ENCODE data around the gene C21orf58.
"Not testable (repeated sequence)": the region's sequence is repeated elsewhere in the genome, so short reads cannot be mapped to it uniquely, and the experiment has no call there.

The C21orf58 gene

DNA sequence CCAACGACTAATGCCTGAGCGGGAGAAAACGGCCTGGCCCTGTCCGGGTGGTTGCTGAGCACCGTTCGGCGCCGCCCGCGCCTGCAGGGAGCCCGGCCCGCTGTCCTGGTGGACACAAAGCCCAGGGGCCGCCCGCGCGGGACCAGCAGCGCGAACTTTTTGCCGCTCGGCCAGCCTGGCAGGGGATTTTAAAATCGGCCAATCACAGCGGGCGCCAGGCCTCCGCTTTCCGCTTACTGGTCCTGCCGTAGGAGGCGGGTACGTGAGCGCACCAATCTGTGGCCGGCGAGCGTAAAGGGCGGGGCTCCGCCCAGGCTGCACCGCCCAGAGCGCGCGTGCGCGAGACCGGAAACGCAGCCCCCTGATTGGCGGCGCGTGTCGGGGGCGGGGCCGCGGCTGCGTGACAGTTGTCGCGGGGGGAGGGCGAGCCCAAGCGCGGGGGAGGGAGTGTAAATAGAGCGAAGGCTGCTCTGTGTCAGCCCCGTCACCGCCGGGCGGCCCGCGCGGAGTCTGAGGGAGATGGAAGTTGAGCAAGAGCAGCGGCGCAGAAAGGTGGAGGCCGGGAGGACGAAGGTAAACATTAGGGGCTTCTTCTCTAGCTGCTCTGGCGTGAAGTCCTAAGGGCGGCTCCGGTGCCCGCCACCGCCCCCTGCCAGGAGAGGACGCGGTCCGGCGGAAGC is at the start of gene C21orf58, which contains the start of gene PCNT:
C21orf58 (minus strand) TSS at position 161 of the 680 bp plus-strand sequence. CDS start 1,132 bp downstream, outside the sequence.
PCNT (plus strand) TSS at position 447 of the 680 bp plus-strand sequence; CDS start at position 520, 73 bp downstream.
- DNase-seq = peak; percentile 96 to 98

DNA sequence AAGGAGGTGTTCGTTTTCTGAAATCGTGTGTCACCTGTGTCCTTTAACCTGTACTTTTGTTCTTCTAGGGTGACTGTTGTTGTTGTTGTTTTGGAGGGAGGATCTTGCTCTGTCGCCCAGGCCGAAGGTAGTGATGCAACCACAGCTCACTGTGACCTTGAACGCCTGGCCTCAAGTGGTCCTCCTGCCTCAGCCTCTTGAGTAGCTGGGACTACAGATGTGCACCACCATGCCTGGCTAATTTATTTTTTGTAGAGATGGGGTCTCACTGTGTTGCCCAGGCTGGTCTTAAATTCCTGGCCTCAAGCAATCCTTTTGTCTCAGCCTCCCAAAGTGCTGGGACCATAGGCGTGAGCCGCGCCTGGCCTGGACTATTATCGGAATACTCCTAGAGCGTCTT is 49.3 kb upstream of the C21orf58 start:
- DNase-seq = not testable (repeated sequence)

DNA sequence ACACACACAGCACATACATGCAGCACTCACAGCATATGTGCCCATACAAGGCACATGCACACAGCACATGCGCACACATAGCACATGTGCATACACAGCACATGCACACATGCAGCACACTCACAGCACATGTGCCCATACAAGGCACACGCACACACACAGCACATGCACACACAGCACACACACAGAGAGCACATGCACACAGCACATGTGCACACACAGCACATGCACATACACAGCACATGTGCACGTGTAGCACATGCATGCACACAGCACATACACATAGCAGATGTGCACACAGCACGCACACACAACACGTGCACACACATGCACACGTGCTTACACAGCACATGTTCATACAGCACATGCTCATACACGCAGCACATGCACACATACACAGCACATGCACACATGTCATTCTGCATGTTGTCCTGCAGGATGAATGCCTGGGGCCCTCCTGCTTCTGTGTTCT is 48.4 kb upstream of the C21orf58 start:
- DNase-seq = no peak

DNA sequence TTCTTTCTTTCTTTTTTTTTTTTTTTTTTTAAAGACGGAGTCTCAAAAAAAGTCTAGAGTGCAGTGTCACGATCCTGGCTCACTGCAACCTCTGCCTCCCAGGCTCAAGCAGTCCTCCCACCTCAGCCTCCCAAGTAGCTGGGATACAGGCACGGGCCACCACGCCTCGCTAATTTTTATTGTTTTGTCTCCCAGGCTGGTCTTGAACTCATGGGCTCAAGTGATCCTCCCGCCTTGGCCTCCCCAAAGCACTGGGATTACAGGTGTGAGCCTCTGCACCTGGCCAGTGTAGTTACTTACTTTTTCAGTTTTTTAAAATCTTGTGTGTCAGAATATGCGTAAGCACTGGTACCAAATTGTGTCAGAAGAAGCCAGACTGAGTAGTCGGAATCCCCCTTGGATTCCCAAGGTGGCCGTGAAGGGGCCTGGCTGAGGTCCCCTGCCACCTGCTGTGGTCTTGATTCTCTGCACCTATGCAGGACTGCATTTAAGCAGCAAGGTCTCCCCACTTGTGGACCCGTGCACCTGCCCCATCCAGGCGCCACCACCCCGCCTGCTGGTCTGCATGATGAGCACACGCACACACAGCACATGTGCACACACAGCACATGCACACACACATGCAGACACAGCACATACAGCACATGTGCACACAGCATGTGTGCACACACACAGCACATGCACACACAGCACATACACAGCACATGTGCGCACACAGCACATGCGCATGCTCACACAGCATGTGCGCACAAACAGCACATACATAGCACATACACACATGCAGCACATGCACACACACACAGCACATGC is 47.7 kb upstream of the C21orf58 start:
- DNase-seq = no peak

DNA sequence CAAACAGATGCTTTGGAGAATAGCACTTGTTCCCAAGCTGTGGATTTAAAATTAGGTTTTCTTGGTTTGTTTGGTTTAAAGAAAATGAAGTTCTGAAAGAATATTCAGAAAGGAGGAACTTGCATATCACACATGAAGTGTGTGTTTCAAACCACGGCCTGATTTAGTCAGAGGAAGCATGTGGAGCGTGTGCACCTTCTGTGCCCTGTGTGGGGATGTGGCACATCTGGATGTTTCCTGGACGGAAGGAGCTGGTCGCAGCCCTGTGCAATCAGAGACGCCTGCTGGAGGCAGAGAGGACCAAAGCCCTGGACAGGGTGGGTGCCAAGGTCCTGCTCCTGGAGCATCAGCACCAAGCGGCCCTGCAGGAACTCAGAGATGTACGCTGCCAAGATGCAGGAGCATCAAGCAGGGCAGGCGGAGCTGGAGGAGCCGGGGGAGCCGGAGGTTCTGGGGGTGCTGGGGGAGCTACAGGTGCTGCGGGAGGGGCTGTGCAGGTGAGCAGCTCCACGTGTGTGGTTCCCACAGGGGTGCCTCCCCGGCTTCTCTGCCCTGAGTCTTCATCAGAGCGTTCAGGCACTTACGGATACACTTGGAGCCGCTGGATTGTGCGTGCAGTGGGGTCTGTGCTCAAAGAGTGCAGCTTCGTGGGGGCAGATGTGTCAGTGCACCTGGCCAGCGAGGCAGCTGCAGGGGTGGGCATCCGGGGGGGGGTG is 46.0 kb upstream of the C21orf58 start:
- peak; percentile 3 to 12 for DNase-seq

DNA sequence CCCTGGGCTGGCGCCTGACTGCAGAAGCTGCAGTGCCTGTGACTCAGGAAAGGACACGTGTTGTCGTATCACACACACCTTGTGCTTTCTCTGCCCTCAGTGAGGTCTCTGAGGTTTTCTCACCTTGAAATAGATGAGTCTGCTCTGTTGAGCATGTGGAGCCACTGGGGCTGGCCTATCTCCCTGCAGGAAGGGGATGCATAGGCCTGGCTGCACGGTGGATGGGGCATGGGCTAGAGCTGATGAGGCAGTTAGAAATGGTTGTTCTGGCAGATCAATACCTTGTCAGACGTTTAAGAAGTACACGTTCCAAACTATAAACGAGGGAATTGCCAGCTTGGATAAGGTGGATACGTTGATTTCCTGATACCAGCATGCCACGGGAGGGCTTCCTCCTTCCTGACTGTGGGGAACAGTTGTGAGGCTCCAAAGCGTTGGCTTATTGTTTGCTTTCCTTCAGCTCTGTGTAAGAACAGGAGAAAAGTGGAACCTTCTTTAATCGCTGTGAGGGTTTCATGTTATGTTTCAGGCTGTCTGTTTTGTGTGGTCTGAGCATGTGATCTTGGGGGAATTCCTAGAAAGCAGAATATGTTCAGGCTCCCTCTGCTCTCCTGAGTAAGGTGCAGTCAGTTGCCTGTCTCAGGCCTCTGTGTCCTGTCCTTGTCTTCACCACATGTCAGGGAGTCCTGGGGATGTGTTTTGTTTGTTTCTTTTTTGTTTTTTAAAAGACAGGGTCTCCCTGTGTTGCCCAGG is 45.0 kb upstream of the C21orf58 start:
- DNase-seq = peak; percentile 25 to 56

DNA sequence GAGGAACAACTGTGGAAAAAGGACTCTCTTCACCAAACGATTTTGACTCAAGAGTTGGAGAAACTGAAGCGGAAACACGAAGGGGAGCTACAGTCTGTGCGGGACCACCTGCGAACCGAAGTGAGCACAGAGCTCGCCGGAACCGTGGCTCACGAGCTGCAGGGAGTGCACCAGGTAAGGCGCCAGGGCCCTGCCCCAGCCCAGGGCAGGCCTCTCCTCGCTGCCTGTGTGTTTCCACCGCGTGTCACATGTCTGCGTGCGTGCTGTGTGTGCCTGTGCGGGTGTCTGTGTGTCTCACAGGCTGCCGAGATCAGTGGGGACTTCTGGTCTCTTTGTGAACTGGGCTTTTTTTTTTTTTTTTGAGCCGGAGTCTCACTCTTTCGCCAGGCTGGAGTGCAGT is 43.3 kb upstream of the C21orf58 start:
- DNase-seq = no peak

DNA sequence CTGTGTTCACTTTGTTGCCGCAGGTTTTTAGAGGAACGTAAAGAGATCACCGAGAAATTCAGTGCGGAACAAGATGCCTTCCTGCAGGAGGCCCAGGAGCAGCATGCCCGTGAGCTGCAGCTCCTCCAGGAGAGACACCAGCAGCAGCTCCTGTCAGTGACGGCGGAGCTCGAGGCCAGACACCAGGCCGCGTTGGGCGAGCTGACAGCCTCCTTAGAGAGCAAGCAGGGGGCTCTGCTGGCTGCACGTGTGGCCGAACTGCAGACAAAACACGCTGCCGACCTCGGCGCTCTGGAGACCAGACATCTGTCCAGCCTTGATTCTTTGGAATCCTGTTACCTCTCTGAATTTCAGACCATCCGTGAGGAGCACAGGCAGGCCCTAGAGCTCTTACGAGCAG is 42.9 kb upstream of the C21orf58 start:
- no peak for DNase-seq

DNA sequence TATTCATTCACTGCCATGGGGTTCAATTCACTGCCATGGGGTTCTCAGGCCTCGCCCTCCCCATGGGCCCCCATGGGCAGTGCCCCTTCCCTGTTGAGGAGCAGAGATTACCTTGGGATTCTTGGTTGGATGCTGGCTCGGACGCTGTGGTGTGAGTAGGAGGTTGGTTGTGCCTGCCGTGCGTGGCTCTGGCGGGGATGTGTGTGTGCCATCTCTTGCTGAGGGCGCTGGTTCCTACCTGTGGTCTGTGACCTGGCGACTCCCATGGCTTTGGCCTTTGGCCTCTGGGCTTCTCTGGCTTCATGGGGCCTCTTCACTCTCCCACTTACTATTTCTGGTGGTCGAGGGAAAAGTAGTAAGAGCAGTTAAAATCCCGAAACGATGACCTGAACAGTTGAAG is 42.4 kb upstream of the C21orf58 start:
- DNase-seq = no peak

DNA sequence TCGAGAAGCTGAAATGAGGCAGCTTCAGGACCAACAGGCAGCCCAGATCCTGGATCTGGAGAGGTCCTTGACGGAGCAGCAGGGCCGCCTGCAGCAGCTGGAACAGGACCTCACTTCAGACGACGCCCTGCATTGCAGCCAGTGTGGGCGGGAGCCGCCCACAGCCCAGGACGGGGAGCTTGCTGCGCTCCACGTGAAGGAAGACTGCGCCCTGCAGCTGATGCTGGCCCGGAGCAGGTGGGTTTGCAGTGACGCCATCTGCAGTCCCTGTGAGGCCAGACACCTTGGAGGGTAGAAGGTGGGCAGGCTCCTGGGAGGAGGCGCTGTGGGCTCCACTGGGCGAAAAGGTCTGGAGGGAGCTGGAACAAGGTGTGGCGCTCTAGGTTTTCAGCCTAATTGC is 40.0 kb upstream of the C21orf58 start:
- no peak for DNase-seq

DNA sequence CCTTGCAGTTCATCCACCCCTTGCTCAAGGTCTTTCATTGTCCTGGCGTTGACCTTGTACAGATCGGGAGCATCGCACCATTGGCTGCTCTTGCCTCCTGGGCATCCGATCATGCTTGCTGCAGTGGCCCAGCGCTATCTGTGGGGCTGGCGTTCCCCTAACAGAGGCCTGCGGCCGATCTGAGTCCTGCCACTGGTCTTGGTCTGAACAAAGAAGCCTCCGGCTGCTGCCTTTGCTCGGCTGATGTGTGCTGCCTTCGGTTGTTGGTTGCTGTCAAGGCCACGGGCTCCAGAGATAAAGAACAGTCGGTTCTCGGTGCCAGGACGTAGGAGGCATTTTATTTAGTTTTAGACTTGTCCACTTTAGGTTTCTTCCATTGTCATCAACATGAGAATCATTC is 39.3 kb upstream of the C21orf58 start:
- DNase-seq = no peak

DNA sequence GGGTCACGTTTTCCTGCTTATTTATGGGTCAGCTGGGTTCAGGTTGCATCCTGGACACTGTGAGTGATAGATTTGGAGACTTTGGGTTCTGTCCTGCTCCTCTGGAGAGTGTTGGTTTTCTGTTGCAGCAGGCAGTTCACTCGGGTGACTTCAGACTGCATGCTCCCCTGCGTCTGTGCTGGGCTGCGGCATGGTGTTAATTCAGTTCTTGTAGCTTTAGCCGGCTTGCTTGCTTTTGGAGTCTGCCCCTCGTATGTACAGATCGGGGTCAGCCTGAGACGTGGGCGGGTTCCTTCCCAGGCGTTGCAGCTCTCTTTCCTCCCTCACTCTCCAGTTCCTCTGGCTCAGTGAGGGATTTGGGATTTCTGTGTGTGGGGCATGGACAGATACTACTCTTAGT is 38.3 kb upstream of the C21orf58 start:
- no peak for DNase-seq

DNA sequence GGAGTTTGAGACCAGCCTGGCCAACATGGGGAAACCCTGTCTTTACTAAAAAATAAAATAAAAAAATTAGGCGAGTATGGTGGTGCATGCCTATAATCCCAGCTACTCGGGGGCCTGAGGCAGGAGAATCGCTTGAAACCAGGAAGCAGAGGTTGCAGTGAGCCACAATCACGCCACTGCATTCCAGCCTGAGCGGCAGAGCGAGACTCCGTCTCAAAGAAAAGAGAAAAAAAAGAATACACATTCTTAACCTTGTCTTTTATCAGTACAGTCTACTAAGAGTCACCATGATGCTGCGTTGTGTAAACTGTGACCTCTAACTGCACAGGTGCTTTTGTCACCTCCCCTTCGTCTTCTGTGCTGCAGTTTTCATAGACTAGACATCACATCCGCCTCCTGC is 37.5 kb upstream of the C21orf58 start:
- DNase-seq = no peak

DNA sequence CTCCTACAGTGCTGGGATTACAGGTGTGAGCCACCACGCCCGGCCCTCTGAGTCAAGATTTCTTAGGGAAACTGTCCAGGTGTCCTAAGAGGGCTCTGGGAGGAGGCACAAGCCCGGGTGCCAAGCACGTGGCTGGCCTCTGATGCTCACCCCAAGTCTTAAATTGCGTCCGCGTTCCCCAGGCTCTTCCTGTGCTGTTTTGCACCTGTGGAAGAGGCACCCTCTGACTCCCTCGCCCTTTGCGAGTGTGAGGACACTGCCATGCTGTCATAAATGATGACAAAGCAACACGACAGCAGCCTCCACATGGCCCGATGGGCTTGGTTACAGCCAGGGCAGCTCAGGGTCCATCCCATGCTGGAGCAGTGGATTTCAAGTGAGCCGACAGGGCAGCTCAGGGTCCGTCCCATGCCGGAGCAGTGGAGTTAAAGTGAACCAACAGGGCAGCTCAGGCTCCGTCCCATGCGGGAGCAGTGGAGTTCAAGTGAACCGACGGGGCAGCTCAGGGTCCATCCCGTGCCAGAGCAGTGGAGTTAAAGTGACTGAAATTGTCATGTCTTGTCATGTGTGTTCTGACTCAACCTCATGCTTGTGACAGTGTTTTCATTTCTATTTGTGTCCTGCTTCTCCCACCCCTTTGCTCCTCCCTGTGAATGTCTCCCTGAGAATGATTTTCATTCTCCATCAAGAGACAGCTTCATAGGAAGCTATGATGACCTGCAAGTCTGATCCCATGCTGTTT is 34.2 kb upstream of the C21orf58 start:
- DNase-seq = no peak

DNA sequence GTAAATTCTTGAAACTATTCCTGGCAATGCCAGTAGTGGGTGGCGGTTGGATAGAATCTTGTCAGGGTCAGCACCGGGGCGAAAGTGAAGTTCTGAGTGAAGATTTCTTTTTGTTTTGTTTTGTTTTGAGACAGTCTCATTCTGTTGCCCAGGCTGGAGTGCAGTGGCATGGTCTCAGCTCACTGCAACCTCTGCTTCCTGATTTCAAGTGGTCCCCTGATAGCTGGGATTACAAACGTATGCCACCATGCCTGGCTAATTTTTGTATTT is 33.6 kb upstream of the C21orf58 start:
- DNase-seq = no peak

DNA sequence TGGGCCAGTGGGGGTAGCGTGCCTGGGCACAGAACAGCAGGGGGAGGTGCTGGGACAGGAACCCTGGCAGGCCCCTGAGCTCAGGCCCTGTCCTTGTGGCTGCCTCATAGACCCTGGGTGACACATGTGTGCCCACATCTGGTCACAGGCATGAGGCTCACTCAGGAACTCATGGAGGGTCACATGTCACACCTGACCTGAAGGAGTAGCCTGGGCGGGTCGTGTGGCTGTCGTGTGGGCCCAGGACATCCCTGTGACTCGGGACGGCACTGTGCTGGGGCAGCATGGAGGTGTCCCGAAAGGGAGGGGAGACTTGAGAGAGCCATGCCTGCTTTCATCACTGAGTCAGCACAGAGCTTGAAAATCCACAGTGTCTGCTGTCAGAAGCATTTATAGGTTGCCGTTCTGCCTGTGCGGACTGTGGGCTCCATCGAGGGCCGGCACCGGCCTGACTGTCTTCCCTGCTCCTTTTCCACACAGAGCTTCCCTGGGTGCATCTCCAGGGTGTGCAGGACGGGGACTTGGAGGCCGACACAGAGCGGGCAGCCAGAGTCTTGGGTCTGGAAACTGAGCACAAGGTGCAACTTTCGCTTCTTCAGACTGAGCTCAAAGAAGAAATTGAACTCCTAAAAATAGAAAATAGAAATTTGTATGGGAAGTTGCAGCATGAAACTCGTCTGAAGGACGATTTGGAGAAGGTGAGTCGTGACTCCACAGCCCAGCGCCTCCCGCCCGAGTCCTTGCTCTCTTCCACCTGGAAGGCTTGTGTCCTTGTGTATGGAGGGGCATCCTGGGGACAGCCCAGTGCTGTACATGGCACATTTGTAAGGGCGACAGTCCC is 33.0 kb upstream of the C21orf58 start:
- no peak for DNase-seq

DNA sequence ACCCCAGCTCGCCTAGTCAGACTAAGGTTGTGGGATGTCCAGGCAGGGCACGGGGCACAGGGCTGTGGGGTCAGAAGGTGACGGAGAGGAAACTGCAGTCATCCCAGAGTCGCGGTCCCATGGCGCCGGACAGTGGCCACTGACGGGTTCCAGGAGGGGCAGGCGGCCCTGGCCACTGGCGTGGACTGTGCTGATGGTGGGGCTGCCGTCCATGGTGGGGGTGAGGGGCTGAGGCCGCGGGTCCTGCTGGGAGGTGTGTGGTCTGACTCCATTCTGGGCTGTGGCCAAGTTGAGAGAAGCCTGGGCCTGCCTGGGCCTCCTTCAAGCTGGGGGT is 32.3 kb upstream of the C21orf58 start:
- no peak for DNase-seq

DNA sequence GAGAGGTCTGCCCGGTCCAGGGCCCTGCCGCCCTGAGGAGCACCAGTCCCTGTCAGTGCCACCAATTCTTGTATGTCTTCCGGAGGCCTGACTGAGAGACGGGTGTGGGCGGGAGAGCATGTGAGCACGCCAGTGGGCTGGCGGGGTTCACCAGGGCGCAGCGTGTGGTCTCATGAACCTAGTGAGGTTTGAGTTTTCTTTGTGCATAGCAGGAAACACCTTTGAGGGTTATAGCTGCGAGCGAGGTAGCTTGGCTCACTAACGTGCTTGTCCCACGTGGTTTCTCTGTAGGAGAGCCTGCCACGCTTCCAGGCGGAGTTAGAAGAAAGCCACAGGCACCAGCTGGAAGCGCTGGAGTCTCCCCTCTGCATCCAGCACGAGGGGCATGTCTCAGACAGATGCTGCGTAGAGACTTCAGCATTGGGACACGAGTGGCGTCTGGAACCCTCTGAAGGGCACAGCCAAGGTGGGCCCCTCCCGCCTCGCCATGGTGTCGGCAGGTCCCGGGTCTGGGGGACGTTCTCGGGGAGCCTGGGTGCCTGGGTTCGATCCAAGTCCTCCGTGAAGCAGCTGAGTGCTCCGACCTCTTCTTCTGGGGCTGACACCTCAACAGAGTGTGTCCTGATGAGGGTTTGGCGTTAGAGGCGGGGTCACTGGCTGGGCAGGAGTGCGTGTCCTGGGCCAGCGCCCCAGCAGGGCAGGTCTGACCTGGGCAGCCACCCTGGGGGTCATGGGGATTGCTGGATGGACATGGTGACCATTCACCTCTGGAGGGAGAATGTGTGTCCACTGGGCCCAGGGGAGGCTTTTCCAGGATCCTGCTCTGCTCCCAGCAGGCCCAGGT is 31.7 kb upstream of the C21orf58 start:
- DNase-seq = no peak

DNA sequence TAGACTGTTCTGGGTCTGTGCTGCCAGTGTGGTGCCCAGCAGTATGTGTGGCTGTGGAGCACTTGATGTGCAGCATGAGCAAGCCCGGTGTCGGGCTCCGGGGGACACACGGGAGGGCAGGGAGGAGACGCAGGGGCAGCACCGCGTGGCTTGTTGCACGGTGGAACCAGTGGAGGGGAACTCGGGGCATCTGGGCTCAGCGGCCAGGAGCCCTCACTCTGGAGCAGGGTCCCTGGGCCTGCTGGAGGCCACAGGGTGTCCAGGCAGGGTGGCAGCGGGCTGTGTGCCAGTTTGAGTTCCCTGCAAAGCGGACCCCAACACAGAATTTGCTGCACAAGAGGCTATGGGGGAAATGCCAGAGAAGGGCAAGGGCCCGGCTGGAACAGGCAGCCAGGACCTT is 30.8 kb upstream of the C21orf58 start:
- DNase-seq = no peak

DNA sequence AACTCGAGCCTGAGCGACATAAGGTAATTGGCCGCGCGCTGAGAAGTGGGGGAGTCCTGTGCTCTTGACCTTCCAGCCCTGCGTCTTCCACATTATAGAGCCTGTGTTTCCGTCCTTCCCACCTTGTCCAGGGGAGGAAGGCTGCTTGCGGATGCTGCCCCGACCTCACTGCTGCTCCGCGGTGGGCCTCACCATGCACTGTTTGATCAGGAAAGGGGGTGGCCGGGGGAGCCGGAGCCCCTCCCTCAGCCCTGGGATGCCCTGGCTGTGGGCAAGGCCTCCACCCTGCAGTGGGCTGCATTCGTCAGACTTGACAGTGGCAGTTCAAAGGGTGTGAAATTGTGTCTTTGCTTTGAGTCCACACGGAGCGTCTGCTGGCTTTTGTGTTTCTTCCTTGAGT is 30.4 kb upstream of the C21orf58 start:
- DNase-seq = no peak

DNA sequence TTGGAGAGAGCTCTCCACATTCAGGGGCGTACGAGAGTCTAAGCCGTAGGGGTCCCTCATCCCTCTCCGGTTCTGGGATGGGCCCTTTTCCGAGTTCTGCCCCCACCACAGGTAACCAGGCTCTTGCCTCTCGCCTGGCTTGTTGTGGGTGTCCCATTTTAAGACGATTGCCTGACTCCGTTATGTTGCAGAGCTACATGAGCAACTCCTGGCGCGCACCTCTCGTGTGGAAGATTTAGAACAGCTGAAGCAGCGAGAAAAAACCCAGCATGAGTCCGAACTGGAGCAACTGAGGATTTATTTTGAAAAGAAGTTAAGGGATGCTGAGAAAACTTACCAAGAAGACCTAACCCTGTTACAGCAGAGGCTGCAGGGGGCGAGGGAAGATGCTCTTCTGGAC is 29.2 kb upstream of the C21orf58 start:
- no peak for DNase-seq

Data from inflammatory macrophage treated with lipopolysaccharide for 1 hour (primary cell).